HG02763 (cell line): Measurements from ENCODE around the gene PDPN.
"Not testable (repeated sequence)": the region's sequence is repeated elsewhere in the genome, so short reads cannot be mapped to it uniquely, and the experiment has no call there.

Experiments
- ATAC-seq: cut with Tn5 transposase; IDR thresholded peaks from one replicate; pipeline ENCODE4 v1.9.1; 2021; ENCODE audit warnings: mild to moderate bottlenecking, moderate library complexity; ENCODE audit not compliant: unreplicated experiment

Gene PDPN, protein sequence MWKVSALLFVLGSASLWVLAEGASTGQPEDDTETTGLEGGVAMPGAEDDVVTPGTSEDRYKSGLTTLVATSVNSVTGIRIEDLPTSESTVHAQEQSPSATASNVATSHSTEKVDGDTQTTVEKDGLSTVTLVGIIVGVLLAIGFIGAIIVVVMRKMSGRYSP

GRCh38 chr1:13583595-13583965 is at the start of gene PDPN:
Gene PDPN (plus strand): TSS chr1:13583832. CDS start chr1:13584034, 202 bp downstream.
- ATAC-seq, result no peak

- no peak for ATAC-seq
These were observed 48.4 kb upstream of the PDPN start for GRCh38 chr1:13535227-13535626.

DNA sequence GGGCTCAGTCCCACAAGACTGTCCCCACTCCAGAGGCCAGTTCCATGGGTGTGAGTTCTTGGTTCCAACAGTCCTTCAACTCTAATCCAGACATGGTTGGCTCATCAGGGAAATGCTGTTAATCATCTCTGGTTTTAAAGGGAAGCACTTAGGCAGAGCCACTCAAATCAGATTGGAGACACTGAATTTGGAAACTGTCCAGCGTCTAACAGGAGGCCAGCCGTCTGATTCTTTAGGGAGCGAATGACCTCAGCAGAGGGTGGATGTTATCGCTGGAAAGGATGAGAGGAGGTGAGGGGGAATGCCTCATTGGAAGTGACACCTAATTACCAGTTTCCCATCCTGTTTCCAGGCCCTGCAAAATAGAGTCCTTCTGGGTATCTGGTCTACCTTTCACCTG is 47.1 kb upstream of the PDPN start:
- no peak for ATAC-seq

GRCh38 chr1:13538832-13539231 is 44.8 kb upstream of the PDPN start:
- no peak for ATAC-seq

DNA sequence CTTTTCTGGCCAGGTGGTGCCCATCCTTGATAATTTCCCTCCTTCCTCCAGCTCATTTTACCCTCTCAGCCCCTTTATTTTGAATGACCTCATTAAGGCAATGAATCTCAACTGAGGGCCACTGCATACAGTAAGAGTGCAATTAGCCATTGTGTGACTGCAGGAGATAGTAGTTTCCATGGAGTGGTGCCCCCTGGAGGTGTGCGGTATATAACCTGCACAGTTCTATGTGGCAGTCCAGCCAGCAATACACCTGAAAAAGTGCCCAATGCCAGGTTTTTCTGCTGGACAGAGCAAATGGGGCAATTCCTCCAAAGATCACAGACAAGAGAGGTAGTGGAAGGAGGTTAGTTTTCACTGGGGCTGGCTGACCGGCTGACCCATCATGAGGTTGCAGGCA is 43.9 kb upstream of the PDPN start:
- no peak for ATAC-seq

GRCh38 chr1:13540866-13541265 is 42.8 kb upstream of the PDPN start:
- no peak for ATAC-seq

DNA sequence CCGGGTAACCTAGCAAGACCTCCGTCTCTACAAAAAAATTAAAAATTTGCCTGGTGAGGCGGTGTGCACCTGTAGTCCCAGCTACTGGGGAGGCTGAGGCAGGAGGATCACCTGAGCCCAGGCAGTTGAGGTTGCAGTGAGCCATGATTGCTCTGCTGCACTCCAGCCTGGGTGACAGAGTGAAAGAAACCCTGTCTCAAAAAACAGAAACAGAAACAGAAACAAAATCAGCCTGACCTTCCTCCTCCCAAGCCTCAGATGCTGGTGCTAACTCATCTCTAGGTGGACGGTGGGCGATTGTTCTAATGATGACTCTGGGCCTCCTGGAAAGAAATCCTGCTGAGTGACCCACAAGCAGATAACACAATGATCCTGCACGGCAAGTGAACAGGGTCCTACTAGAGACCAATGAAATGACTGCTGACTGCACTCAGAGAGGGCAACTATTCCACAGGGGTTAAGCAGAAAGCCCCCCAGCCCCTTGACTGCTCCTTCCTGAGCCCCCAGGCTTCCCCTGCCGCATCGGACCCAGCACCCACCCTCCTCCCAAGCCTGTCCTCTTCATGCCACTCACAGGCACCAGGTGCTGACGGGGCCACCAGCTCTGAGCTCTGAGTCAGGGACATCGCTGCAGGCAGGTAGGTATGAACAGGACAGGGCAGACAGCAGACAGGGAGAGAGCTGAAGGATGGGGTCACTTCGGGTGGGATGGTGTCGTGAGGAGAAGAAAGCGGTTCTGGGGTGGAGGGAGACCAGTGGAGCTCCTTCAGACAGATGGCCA is 42.0 kb upstream of the PDPN start:
- ATAC-seq, result no peak

DNA sequence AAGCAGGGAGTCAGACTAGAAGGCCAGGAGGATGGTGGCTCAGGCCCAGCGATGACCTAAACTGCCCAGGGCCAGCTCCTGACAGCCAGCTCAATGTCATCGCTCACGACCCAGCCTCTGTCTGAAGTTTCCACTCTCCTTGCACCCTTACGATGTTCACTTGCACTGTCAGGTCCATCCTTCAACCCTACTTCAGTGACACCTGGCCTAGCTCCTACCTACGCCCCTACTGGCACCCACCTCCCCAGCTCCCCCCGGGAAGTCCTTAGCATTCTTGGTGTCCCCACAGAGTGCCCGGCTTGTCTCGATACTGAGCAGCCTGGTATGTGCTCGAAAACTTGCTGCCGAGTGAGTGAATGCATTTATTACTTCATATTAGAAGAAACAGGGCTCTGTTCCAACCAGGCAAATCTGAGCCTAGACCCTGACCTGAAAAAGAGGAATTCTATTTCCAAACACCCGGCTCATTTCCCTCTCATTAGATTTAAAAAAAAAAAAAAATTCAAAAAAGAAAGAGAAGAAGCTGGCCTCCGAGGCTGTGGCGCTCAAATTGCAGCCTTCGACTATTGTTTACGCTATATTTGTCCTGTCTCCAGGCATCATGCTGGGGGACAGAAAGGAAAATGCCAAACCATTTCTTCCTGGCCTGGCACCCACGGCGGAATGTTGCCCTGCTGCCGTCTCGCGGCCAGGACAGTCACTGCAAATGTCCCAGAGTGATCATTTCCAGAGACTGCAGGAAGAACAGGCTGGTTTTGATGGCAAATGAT is 40.0 kb upstream of the PDPN start:
- ATAC-seq, result no peak

GRCh38 chr1:13544221-13544556 is 39.4 kb upstream of the PDPN start:
- no peak for ATAC-seq

- no peak for ATAC-seq
These were observed 36.8 kb upstream of the PDPN start for GRCh38 chr1:13546791-13547190.

DNA sequence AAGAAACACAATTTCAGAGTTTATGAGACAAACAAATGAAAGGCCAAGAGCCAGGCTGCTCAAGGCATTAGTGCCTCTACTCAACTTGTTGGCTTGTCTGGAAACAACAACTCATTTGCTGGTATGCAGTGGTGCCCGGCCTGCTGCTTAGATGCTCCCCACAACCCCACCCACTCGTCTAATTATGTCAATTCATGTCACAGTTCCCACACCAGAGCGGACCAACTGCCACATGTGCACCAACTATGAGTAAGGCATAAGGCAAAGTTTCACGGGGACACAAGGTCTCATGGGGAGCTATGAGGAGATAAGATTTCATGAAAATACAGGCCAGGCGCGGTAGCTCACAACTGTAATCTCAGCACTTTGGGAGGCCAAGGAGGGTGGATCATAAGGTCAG is 35.4 kb upstream of the PDPN start:
- ATAC-seq, result no peak

GRCh38 chr1:13549021-13549420 is 34.6 kb upstream of the PDPN start:
- no peak for ATAC-seq

- no peak for ATAC-seq
These were observed 34.1 kb upstream of the PDPN start for GRCh38 chr1:13549521-13549920.

- no peak for ATAC-seq
These were observed 33.0 kb upstream of the PDPN start for GRCh38 chr1:13550663-13551062.

GRCh38 chr1:13554798-13555197 is 28.8 kb upstream of the PDPN start:
- ATAC-seq, result no peak

DNA sequence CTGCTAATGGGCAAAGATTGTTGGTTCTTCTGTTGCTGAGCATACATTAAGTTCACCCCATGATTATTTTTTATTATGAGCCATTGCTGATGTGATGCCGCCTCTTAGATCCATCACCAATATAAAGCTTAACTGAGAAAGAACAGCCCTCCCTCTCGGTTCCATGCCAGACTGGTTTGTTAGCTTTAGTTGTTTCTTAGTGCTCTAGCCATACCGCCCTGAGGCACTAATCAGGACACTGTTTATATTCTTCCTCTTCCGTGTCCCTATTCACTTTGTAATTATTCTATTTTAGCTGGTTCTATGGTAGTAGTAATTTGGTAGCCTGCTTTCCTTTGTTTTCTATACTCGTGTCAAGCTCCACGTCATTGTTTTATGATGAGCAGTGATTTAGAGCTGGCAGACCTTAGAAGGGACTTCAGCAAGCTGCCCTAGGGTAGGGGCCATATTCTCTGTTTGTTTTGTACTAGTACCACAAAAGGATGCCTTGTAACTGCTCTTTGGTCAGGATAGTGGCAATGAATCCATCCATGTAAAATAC is 27.3 kb upstream of the PDPN start:
- ATAC-seq, result no peak

DNA sequence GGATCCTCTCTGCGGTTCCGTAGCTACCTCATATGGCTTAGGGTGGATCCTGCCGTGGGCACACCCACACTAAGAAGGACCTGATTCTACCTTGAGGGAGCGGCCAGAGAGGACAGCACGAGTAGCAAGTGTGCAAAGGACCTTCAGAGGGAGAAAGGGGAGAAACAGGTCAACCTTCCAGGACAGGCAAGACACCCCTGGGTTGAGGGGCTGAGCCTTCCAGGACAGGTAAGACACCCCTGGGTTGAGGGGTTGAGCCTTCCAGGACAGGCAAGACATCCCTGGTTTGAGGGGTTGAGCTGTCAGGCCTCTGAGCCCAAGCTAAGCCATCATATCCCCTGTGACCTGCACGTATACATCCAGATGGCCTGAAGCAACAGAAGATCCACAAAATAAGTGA is 23.1 kb upstream of the PDPN start:
- no peak for ATAC-seq

DNA sequence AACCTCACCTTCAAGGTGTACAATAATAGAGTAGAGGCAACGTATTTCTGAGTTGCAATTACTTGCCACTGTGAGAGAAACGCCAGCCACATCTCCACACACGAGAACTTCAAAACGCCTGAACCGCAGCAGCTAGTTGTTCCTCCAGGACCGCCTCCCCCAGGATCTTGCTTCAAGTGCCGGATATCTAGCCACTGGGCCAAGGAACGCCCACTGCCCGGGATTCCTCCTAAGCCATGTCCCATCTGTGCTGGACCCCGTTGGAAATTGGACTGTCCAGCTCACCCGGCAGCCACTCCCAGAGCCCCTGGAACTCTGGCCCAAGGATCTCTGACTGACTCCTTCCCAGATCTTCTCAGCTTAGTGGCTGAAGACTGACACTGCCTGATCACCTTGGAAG is 20.7 kb upstream of the PDPN start:
- ATAC-seq, result not testable (repeated sequence)

DNA sequence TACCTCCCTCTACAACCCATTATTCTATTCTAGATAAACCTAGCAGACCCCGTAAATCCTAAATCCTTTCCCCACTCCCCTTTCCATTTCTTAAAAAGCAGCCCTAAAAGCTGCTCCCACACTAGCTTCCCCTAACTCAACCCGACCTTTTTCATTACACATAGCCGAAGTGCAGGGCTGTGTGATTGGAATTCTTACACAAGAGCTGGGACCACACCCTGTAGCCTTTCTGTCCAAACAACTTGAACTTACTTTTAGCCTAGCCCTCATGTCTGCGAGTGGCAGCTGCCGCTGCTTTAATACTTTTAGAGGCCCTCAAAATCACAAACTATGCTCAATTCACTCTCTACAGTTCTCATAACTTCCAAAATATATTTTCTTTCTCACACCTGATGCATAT is 19.6 kb upstream of the PDPN start:
- no peak for ATAC-seq

DNA sequence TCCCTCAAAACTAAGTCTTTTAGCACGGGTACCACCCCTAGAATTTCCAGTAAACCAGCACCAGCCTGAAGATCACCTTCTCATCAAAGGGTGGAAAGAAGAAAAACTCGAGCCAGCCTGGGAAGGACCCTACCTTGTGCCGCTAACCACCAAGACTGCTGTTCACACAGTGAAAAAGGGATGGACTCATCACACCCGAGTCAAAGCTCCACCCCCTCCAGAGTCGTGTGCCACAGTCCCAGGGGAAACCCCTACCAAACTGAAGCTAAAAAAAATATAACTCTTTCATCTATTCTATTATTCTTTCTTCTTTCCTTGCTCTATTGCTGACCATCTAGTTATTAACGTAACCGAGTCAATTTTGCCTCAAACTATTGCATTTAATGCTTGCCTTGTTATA is 13.2 kb upstream of the PDPN start:
- not testable (repeated sequence) for ATAC-seq

GRCh38 chr1:13570924-13571323 is 12.7 kb upstream of the PDPN start:
- no peak for ATAC-seq

- no peak for ATAC-seq
These were observed 10.0 kb upstream of the PDPN start for GRCh38 chr1:13573586-13573985.
